VCaP (cell line): ENCODE data around the gene JUND.
A peak's percentile ranks its signal among the peaks of the same experiment; 100 is the strongest.

ENCODE experiments used
- H3K27ac ChIP-seq: fragments of 450-650 bp; 2 replicates; pipeline ENCODE4 v1.5.1; 2017
- TF ChIP-seq, protein P1 (sequence below): fragments of 450-650 bp; conservative IDR thresholded peaks from 2 replicates; pipeline ENCODE4 v1.5.1; 2017; ENCODE audit warnings: mild to moderate bottlenecking, moderate library complexity

Gene JUND

GRCh38 chr19:18322318-18322758, 40.9 kb upstream of the JUND start:
- TF ChIP-seq, protein P1, sequence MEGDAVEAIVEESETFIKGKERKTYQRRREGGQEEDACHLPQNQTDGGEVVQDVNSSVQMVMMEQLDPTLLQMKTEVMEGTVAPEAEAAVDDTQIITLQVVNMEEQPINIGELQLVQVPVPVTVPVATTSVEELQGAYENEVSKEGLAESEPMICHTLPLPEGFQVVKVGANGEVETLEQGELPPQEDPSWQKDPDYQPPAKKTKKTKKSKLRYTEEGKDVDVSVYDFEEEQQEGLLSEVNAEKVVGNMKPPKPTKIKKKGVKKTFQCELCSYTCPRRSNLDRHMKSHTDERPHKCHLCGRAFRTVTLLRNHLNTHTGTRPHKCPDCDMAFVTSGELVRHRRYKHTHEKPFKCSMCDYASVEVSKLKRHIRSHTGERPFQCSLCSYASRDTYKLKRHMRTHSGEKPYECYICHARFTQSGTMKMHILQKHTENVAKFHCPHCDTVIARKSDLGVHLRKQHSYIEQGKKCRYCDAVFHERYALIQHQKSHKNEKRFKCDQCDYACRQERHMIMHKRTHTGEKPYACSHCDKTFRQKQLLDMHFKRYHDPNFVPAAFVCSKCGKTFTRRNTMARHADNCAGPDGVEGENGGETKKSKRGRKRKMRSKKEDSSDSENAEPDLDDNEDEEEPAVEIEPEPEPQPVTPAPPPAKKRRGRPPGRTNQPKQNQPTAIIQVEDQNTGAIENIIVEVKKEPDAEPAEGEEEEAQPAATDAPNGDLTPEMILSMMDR: no peak; the same call in 1 of the 2 replicates
- peak overlapping the region; percentile 94 for H3K27ac ChIP-seq

DNA sequence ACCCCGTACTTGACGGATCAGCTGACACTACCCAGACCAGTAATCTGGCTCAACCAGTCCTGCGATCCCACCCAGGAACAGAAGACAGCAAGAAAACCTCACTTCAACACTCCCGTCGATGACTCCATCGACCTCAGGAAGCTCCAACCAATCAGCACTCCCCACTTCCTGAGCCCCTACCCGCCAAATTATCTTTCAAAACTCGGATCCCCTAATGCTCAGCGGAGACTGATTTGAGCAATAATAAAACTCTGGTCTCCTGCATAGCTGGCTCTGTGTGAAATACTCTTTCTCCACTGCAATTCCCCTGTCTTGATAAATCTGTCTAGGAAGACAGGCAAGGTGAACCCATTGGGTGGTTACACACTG, 40.3 kb upstream of the JUND start:
- TF ChIP-seq, protein P1: no peak
- peak overlapping the region; percentile 94 for H3K27ac ChIP-seq

DNA sequence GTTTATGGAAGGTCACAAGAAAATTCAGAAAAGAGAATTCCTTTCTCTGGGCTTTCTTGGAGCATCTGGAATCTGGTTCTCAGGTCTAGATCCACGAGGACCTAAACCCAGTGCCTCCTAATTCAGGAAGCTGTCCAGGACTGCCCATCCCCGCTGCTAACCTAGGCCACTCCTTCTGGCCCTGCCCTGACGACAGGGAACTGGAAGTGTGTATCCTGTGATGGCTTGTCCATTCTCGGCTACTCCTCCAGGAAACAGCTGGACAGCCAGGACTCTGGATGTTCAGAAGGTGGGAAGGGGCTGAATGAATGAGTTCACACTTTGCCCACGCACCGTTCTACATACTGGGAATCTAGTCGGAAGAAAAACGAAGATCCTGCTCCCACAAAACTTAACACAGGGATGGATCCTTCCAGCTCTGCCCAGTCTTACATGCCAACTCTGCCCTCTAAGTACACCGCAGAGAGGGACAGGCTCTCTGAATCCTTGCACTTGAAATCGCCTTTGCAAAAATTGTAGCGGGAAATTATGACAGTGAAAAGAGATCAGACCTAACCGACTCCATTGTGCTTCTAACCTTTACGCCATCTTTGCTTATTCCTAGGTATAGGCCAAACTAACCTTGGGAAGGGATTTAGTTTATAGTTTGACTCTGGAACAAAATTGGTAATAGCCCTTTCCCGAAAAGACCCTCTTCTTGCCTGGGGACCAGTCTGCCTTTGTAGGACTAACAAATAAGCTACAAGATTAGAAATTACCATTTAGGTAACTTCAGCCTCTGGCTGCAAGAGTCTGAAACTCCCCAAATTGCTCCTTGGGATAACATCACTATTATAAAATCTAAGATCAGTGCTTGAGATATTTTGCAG, 39.7 kb upstream of the JUND start:
- H3K27ac ChIP-seq: peak overlapping the region; percentile 94
- TF ChIP-seq, protein P1: no peak

- TF ChIP-seq, protein P1: no peak
- peak overlapping the region; percentile 94; the same call in 1 of the 2 replicates for H3K27ac ChIP-seq
Observed at GRCh38 chr19:18319591-18320135, 38.2 kb upstream of the JUND start.

GRCh38 chr19:18317961-18318800, 36.8 kb upstream of the JUND start:
- H3K27ac ChIP-seq: peak overlapping the region; percentile 29
- TF ChIP-seq, protein P1: no peak

DNA sequence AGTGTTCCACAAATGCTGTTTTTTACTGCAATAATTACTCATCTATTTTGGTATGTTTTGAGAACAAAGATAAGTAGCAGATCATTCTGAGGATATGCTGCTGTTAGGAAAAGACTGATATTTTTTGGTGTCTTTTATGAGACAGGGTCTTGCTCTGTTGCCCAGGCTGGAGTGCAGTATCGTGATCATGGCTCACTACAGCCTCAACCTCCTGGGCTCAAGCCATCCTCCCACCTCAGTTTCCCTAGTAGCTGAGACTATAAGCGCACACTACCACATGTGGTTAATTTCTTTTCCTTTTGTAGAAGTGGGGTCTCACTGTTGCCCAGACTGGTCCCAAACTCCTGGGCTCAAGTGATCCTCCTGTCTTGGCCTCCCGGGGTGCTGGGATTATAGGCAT, 32.0 kb upstream of the JUND start:
- H3K27ac ChIP-seq: no peak overlapping the region
- TF ChIP-seq, protein P1: no peak

DNA sequence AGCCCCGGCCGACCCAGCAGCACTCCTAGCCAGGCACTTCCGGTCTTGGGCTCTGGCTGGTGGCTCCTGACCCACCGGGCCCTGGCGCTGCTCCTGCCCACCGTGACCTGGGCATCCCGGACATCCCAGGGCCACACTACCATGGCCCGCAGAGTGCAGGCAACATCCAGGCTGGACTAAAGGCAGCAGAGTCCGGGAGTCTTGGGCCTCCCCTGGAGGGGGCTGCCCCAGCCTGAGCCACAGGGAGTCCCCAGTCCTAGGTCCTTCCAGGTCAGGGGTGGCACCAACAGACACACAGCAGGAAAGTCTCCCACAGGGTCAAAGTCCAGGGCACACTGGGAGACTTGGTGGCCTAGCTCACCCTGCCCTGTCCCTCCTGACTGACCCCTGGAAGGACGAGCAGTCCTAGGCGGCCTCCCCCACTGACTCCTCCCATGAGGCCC, 30.7 kb upstream of the JUND start:
- TF ChIP-seq, protein P1: no peak
- H3K27ac ChIP-seq: no peak overlapping the region; the same call in 1 of the 2 replicates
